B cell (primary cell): ENCODE measurements around the gene COX6B1. TPM values are rescaled to one million over a fixed set of nuclear protein-coding genes. Genes with fewer than 3 reads are reported as not detected.
"Not testable (repeated sequence)": the region's sequence is repeated elsewhere in the genome, so short reads cannot be mapped to it uniquely, and the experiment has no call there.

Source experiments
- ATAC-seq: fragments of 200-7000 bp; cut with Tn5 transposase; one replicate; pipeline ENCODE4 v1.10.0; 2021; ENCODE audit warnings: low read depth, mild to moderate bottlenecking, moderate number of reproducible peaks, moderate library complexity
- CTCF ChIA-PET: fragments of 350-600 bp; sonication (Branson Sonifier 250); formaldehyde crosslinking; loops from one replicate; lab custom pipeline; 2021; ENCODE audit warnings: antibody characterized with exemption, inconsistent platforms; lab: Charles Lee
- POLR2A ChIA-PET: fragments of 350-600 bp; sonication (Branson Sonifier 250); formaldehyde crosslinking; loops from one replicate; lab custom pipeline; 2021; ENCODE audit warnings: antibody characterized with exemption; lab: Charles Lee
- DNase-seq: peaks from one replicate; pipeline ENCODE4 v3.0.0; 2013
- H2AFZ ChIP-seq: 2 replicates; pipeline ENCODE4 v1.6.1; 2012; ENCODE audit warnings: mild to moderate bottlenecking, low read depth, low read length; ENCODE audit not compliant: insufficient read depth, poor library complexity, severe bottlenecking
- H3K27ac ChIP-seq, 2 donors: 1 replicate in 1 of 2; 2 replicates in 1 of 2; pipeline ENCODE4 v1.5.1; 2012 to 2013; ENCODE audit warnings: low read length in 2 of 2, mild to moderate bottlenecking in 2 of 2, moderate library complexity in 1 of 2
- H3K27me3 ChIP-seq, 4 experiments: fragments of 200-600 bp in 1 of 4; sonication (generic) in 1 of 4; replicated peaks in 1 of 4; 1 replicate in 2 of 4; 2 replicates in 2 of 4; pipeline versions ENCODE4 v1.6.1 to v1.7.0; 2013 to 2016; ENCODE audit warnings: low read length in 3 of 4, mild to moderate bottlenecking in 2 of 4, mixed read lengths in 1 of 4, moderate library complexity in 1 of 4; ENCODE audit not compliant: insufficient read depth in 4 of 4, control insufficient read depth in 3 of 4; ENCODE audit errors: control extremely low read depth in 1 of 4
- H3K36me3 ChIP-seq, 2 experiments: replicated peaks in 1 of 2; 1 replicate in 1 of 2; 2 replicates in 1 of 2; pipeline versions ENCODE4 v1.6.1 to v1.7.1; 2013; ENCODE audit warnings: low read length in 1 of 2; ENCODE audit not compliant: insufficient read depth in 2 of 2, control insufficient read depth in 1 of 2; ENCODE audit errors: control extremely low read depth in 1 of 2, extremely low read depth in 1 of 2
- H3K4me1 ChIP-seq, 2 donors: fragments of 200-600 bp in 1 of 2; sonication (generic) in 1 of 2; 1 replicate in 1 of 2; 2 replicates in 1 of 2; pipeline versions ENCODE4 v1.5.1 to v1.6.1; 2013 to 2017; ENCODE audit warnings: low read length in 2 of 2; ENCODE audit not compliant: control insufficient read depth in 2 of 2, insufficient read depth in 2 of 2
- H3K4me2 ChIP-seq: replicated peaks from 2 replicates; pipeline ENCODE3; 2012; ENCODE audit warnings: mild to moderate bottlenecking, low read depth, low read length; ENCODE audit not compliant: poor library complexity, severe bottlenecking
- H3K4me3 ChIP-seq, 5 experiments: fragments of 200-600 bp in 1 of 5; sonication (generic) in 1 of 5; 1 replicate in 3 of 5; 2 replicates in 2 of 5; pipeline versions ENCODE4 v1.5.1 to v1.7.0; 2011 to 2016; ENCODE audit warnings: low read length in 4 of 5, mild to moderate bottlenecking in 4 of 5, low read depth in 2 of 5, control low read depth in 1 of 5, moderate library complexity in 1 of 5; ENCODE audit not compliant: insufficient read depth in 1 of 5; ENCODE audit errors: control extremely low read depth in 1 of 5, extremely low read depth in 1 of 5
- H3K79me2 ChIP-seq: fragments of 200-600 bp; sonication (generic); one replicate; pipeline ENCODE4 v1.6.0; 2016; ENCODE audit warnings: low read length; ENCODE audit not compliant: control insufficient read depth, insufficient read depth
- H3K9ac ChIP-seq: fragments of 200-600 bp; sonication (generic); 2 replicates; pipeline ENCODE4 v1.6.1; 2017; ENCODE audit warnings: mild to moderate bottlenecking, low read length, moderate library complexity
- H3K9me3 ChIP-seq, 3 donors: one replicate each; pipeline versions ENCODE4 v1.6.1 to v1.7.1; 2013; ENCODE audit warnings: low read length in 2 of 3; ENCODE audit not compliant: control insufficient read depth in 2 of 3, insufficient read depth in 1 of 3; ENCODE audit errors: control extremely low read depth in 1 of 3
- H4K20me1 ChIP-seq: 2 replicates; pipeline ENCODE4 v1.6.0; 2012; ENCODE audit warnings: mild to moderate bottlenecking, low read length; ENCODE audit not compliant: insufficient read depth, control insufficient read depth, poor library complexity, severe bottlenecking
- H3K27ac Mint-ChIP-seq: one replicate; pipeline ENCODE4 v1.8.0; 2021; ENCODE audit warnings: mixed read lengths
- H3K27me3 Mint-ChIP-seq: one replicate; pipeline ENCODE4 v1.8.0; 2021; ENCODE audit warnings: mixed read lengths
- H3K4me1 Mint-ChIP-seq: one replicate; pipeline ENCODE4 v1.8.0; 2021; ENCODE audit warnings: mixed read lengths
- H3K4me3 Mint-ChIP-seq: one replicate; pipeline ENCODE4 v1.8.0; 2021; ENCODE audit warnings: mixed read lengths
- H3K9me3 Mint-ChIP-seq: one replicate; pipeline ENCODE4 v1.8.0; 2022; ENCODE audit warnings: mixed read lengths; ENCODE audit not compliant: insufficient read depth
- CTCF ChIP-seq: fragments of 200-600 bp; IDR thresholded peaks from one replicate; pipeline ENCODE4 v1.8.0; 2022; ENCODE audit warnings: antibody characterized with exemption, mild to moderate bottlenecking
- EZH2 ChIP-seq: IDR thresholded peaks from 2 replicates; pipeline ENCODE4 v1.6.1; 2012; ENCODE audit warnings: borderline replicate concordance, low read depth, mild to moderate bottlenecking, moderate library complexity, low read length; ENCODE audit not compliant: insufficient read depth, poor library complexity, severe bottlenecking
- WGBS: methylation state at CpG from one replicate; pipeline ENCODE4 v1.1.5; 2013; ENCODE audit warnings: missing lambda C conversion rate; ENCODE audit not compliant: insufficient coverage; 5-methylcytosine and 5-hydroxymethylcytosine counted together
- intact Hi-C: fragments of 100-400 bp; cut with micrococcal nuclease; formaldehyde crosslinking; loops from one replicate; pipeline ENCODE4 v1.10.0; 2022
- polyA plus RNA-seq: library from polyadenylated mRNA; depleted of rRNA; stranded (reverse); fragments of >200 nt; gene quantifications from 2 replicates; pipeline ENCODE4 v1.2.3, GENCODE V29; 2012
- total RNA-seq, 2 donors: library from RNA; stranded (reverse); fragments of 120-200 nt in 1 of 2; gene quantifications; 1 replicate in 1 of 2; 2 replicates in 1 of 2; pipeline versions ENCODE4 v1.2.3 to v1.2.4, GENCODE V29; 2013 to 2022

COX6B1 gene
- total and polyA plus RNA-seq, 2 donors (not counting 1 experiment from before 2014, with no cell fraction given): 215 to 387 TPM

DNA sequence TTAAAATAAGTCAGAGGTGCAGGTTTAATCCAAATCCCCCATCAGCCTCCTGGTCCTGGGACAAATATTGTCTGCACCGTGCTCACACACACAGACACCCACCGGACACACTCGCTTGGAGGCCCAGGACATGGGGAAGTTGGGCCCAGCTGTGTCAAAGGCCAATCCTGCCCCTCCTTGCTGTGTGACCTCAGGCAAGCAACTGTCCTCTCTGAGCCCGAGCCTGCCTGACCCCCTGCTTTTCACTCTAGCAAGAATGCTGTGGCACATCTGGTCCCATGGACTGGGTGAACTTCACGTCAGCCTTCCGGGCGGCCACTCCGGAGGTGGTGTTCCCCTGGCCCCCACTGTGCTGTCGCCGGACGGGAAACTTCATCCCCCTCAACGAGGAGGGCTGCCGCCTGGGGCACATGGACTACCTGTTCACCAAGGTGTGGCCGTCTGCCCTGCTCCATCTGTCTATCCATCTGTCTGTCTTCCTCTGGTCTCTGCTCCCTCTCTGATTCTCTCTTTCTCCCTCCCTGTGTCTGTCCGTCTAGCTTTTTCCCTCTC, 27.5 kb downstream of the COX6B1 start:
- Histone ChIP-seq H2AFZ (no peak overlapping the region), H3K4me3 (no peak overlapping the region), H4K20me1 (no peaks in the 10 kb centered on the region), H3K9me3 (peaks cover 0 to 11% (median 0%) of the 10 kb centered on the region in 3 donors), H3K4me2 (no peak overlapping the region), H3K27ac (no peak overlapping the region), H3K4me1 (peaks cover 8 to 9% of the 10 kb centered on the region in 2 donors), H3K79me2 (no peaks in the 10 kb centered on the region), H3K27me3 (peaks cover 0 to 28% (median 11%) of the 10 kb centered on the region in 4 experiments), H3K36me3 (no peaks in the 10 kb centered on the region), H3K9ac (no peak overlapping the region)
- no peak for TF ChIP-seq CTCF
- TF ChIP-seq EZH2: no peak
- WGBS: 84% methylated on average over 15 of the region's 15 CpGs
- ATAC-seq (no peak), DNase-seq (no peak)
- no peak overlapping the region for H3K4me3 Mint-ChIP-seq
- intact Hi-C loops: no loop called here
- ChIA-PET CTCF (interaction anchor here (0.6 kb wide), 1 partner anchor 309 kb away, joined by 3 read pairs; no protein-coding TSS in a partner anchor), POLR2A (no interaction called here)
- H3K9me3 Mint-ChIP-seq: no peaks in the 10 kb centered on the region
- peaks cover 7% of the 10 kb centered on the region for H3K4me1 Mint-ChIP-seq
- no peak overlapping the region for H3K27ac Mint-ChIP-seq
- H3K27me3 Mint-ChIP-seq: peaks cover 23% of the 10 kb centered on the region

GRCh38 chr19:35689836-35690235, 41.7 kb downstream of the COX6B1 start:
- TF ChIP-seq CTCF: no peak
- TF ChIP-seq EZH2: no peak
- Mint-ChIP-seq H3K9me3 (no peaks in the 10 kb centered on the region), H3K4me3 (no peak overlapping the region), H3K27me3 (no peaks in the 10 kb centered on the region), H3K4me1 (no peaks in the 10 kb centered on the region), H3K27ac (no peak overlapping the region)
- no CpG with 5 or more reads among the region's 4 CpGs for WGBS
- no peaks in the 10 kb centered on the region for H3K36me3 ChIP-seq
- intact Hi-C loops: loop anchor here (5.0 kb wide), 1 partner anchor 67 kb away; the partner anchor contains the start of genes HSPB6 and PROSER3
- no peak overlapping the region for H3K4me3 ChIP-seq
- no peak overlapping the region for H3K4me2 ChIP-seq
- H3K27ac ChIP-seq: no peak overlapping the region
- no peak overlapping the region for H2AFZ ChIP-seq
- no peak overlapping the region for H3K9ac ChIP-seq
- H3K4me1 ChIP-seq: no peaks in the 10 kb centered on the region
- no peaks in the 10 kb centered on the region for H3K27me3 ChIP-seq
- no peaks in the 10 kb centered on the region for H3K9me3 ChIP-seq
- no peaks in the 10 kb centered on the region for H3K79me2 ChIP-seq
- H4K20me1 ChIP-seq: no peaks in the 10 kb centered on the region
- ChIA-PET CTCF (no interaction called here), POLR2A (no interaction called here)
- DNase-seq (no peak), ATAC-seq (no peak)

DNA sequence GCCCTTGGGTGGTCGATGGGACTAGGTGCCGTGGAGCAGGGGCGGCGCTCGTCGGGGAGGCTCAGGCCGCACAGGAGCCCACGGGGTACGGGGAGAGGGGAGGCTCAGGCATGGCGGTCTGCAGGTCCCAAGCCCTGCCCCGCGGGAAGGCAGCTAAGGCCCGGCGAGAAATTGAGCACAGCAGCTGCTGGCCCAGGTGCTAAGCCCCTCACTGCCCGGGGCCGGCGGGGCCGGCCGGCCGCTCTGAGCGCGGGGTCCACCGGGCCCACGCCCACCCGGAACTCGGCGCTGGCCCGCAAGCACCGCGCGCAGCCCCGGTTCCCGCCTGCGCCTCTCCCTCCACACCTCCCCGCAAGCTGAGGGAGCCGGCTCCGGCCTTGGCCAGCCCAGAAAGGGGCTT, 43.0 kb downstream of the COX6B1 start:
- H3K4me3 Mint-ChIP-seq, H3K79me2 ChIP-seq, POLR2A ChIA-PET, H3K4me1 ChIP-seq, H3K27me3 Mint-ChIP-seq, CTCF ChIA-PET, H4K20me1 ChIP-seq, H3K27me3 ChIP-seq, H3K27ac ChIP-seq, H3K4me1 Mint-ChIP-seq, H3K9ac ChIP-seq, H3K9me3 Mint-ChIP-seq, DNase-seq, ATAC-seq, H3K4me2 ChIP-seq, H3K27ac Mint-ChIP-seq, H3K4me3 ChIP-seq, H3K9me3 ChIP-seq, H3K36me3 ChIP-seq, H2AFZ ChIP-seq: not testable (repeated sequence)
- 96% methylated on average over 37 of the region's 37 CpGs for WGBS
- intact Hi-C loops: loop anchor here (5.0 kb wide), 1 partner anchor 66 kb away; the partner anchor contains the start of genes HSPB6 and PROSER3
